ENCODE measurements around the gene ADCY1.

- TF ChIP-seq GATA2 (IDR thresholded peaks at IDR 0.05; ENCODE audit: low read depth, low read length) (no peak), GATA3 (IDR thresholded peaks at IDR 0.05; ENCODE audit: low read depth, low read length) (no peak)
These were observed 8.7 kb downstream of the ADCY1 start for GRCh38 chr7:45582868-45583277.
